ENCODE measurements around the gene CLMN.
"Not testable (repeated sequence)": the region's sequence is repeated elsewhere in the genome, so short reads cannot be mapped to it uniquely, and the experiment has no call there.

CLMN gene

GRCh38 chr14:95215094-95215725, 104.5 kb downstream of the CLMN start:
- no peak for DNase-seq

GRCh38 chr14:95213774-95214173, 105.9 kb downstream of the CLMN start:
- no peak for DNase-seq

- DNase-seq: no peak
Observed at GRCh38 chr14:95211721-95212504, 107.8 kb downstream of the CLMN start.

GRCh38 chr14:95210699-95211098, 109.0 kb downstream of the CLMN start:
- no peak for DNase-seq

GRCh38 chr14:95208598-95208997, 111.1 kb downstream of the CLMN start:
- DNase-seq: no peak

- DNase-seq: no peak
Observed at GRCh38 chr14:95207475-95208233, 112.1 kb downstream of the CLMN start.

GRCh38 chr14:95206534-95206933, 113.2 kb downstream of the CLMN start:
- no peak for DNase-seq

- DNase-seq: peak; percentile 32
Observed at GRCh38 chr14:95204705-95205104, 115.0 kb downstream of the CLMN start.

- DNase-seq: not testable (repeated sequence)
Observed at GRCh38 chr14:95201745-95202144, 118.0 kb downstream of the CLMN start.

- peak; percentile 54 for DNase-seq
Observed at GRCh38 chr14:95200404-95200803, 119.3 kb downstream of the CLMN start.

- DNase-seq: no peak
Observed at GRCh38 chr14:95199298-95199983, 120.3 kb downstream of the CLMN start.

GRCh38 chr14:95198320-95198719, 121.4 kb downstream of the CLMN start:
- no peak for DNase-seq

GRCh38 chr14:95197551-95197950, 122.2 kb downstream of the CLMN start:
- no peak for DNase-seq

- no peak for DNase-seq
Observed at GRCh38 chr14:95196826-95197545, 122.7 kb downstream of the CLMN start.

- DNase-seq: no peak
Observed at GRCh38 chr14:95196268-95196667, 123.4 kb downstream of the CLMN start.

GRCh38 chr14:95195031-95195430, 124.7 kb downstream of the CLMN start:
- no peak for DNase-seq

GRCh38 chr14:95193081-95193480, 126.6 kb downstream of the CLMN start:
- DNase-seq: no peak

GRCh38 chr14:95192311-95192710, 127.4 kb downstream of the CLMN start:
- no peak for DNase-seq

- no peak for DNase-seq
Observed at GRCh38 chr14:95191445-95192199, 128.1 kb downstream of the CLMN start.

- DNase-seq: no peak
Observed at GRCh38 chr14:95190857-95191256, 128.9 kb downstream of the CLMN start.

GRCh38 chr14:95190346-95190840, 129.3 kb downstream of the CLMN start:
- no peak for DNase-seq

All from NCI-H2029 treated with DMSO at 0.1 percent for 48 hours (cell line).